GM12801 (cell line): ENCODE data around the gene FAM76B.

Experiments
- CTCF ChIP-seq: IDR thresholded peaks from one replicate; pipeline ENCODE4 v1.5.1; 2011; ENCODE audit warnings: control low read depth; ENCODE audit not compliant: insufficient read length; ENCODE audit errors: extremely low read depth

FAM76B gene

GRCh38 chr11:95790933-95791708 is 1.5 kb upstream of the FAM76B start:
- no peak for TF ChIP-seq CTCF

GRCh38 chr11:95790123-95790932 is 746 bp upstream of the FAM76B start, which contains the start of gene CEP57:
Gene CEP57 (plus strand): TSS chr11:95790498. CDS start chr11:95790699, 201 bp downstream.
- TF ChIP-seq CTCF: no peak

- TF ChIP-seq CTCF: no peak
These were observed 569 bp downstream of the FAM76B start for GRCh38 chr11:95788921-95789505.

- no peak for TF ChIP-seq CTCF
These were observed 9.0 kb downstream of the FAM76B start for GRCh38 chr11:95780544-95780943.

- TF ChIP-seq CTCF: no peak
These were observed 10.9 kb downstream of the FAM76B start for GRCh38 chr11:95778699-95779098.

GRCh38 chr11:95776859-95777258 is 12.7 kb downstream of the FAM76B start:
- TF ChIP-seq CTCF: no peak

GRCh38 chr11:95768521-95768920 is 21.1 kb downstream of the FAM76B start:
- no peak for TF ChIP-seq CTCF
